Loucy (cell line): ENCODE measurements around the gene LTBP1.

Experiments used
- H2AFZ ChIP-seq: fragments of 200-600 bp; sonication (generic); 2 replicates; pipeline ENCODE4 v1.6.0; 2016; ENCODE audit warnings: antibody characterized with exemption, mild to moderate bottlenecking, low read length, moderate library complexity
- H3F3A ChIP-seq: fragments of 200-600 bp; 2 replicates; pipeline ENCODE4 v1.6.0; 2016; ENCODE audit warnings: antibody characterized with exemption, low read depth, mild to moderate bottlenecking
- H3K27me3 ChIP-seq: fragments of 200-600 bp; sonication (generic); 2 replicates; pipeline ENCODE4 v1.6.1; 2014; ENCODE audit warnings: low read length, mild to moderate bottlenecking; ENCODE audit not compliant: insufficient read depth, poor library complexity, severe bottlenecking
- H3K36me3 ChIP-seq: fragments of 200-600 bp; sonication (generic); 2 replicates; pipeline ENCODE4 v1.6.1; 2016; ENCODE audit warnings: low read length; ENCODE audit not compliant: insufficient read depth
- H3K4me1 ChIP-seq: fragments of 200-600 bp; sonication (generic); 2 replicates; pipeline ENCODE4 v1.5.1; 2014; ENCODE audit warnings: low read length, mild to moderate bottlenecking; ENCODE audit not compliant: insufficient read depth, poor library complexity, severe bottlenecking
- H3K4me2 ChIP-seq: fragments of 200-600 bp; sonication (generic); 2 replicates; pipeline ENCODE4 v1.6.0; 2014; ENCODE audit warnings: antibody characterized with exemption, low read length, low read depth, mild to moderate bottlenecking; ENCODE audit not compliant: poor library complexity, severe bottlenecking
- H3K4me3 ChIP-seq: fragments of 200-600 bp; sonication (generic); 2 replicates; pipeline ENCODE4 v1.5.1; 2014; ENCODE audit warnings: low read length, mild to moderate bottlenecking, mixed read lengths; ENCODE audit not compliant: poor library complexity, severe bottlenecking
- H3K79me2 ChIP-seq: fragments of 200-600 bp; sonication (generic); 2 replicates; pipeline ENCODE4 v1.6.1; 2014; ENCODE audit warnings: low read length; ENCODE audit not compliant: insufficient read depth
- H3K9ac ChIP-seq: fragments of 200-600 bp; sonication (generic); 2 replicates; pipeline ENCODE4 v1.6.0; 2014; ENCODE audit warnings: mild to moderate bottlenecking, low read depth, low read length, moderate library complexity; ENCODE audit not compliant: poor library complexity, severe bottlenecking
- H3K9me2 ChIP-seq: fragments of 200-600 bp; sonication (generic); replicated peaks from 2 replicates; pipeline ENCODE4 v1.6.1; 2016; ENCODE audit warnings: low read depth, low read length, mixed read lengths
- H3K9me3 ChIP-seq: fragments of 200-600 bp; sonication (generic); 2 replicates; pipeline ENCODE4 v1.6.1; 2014; ENCODE audit warnings: mild to moderate bottlenecking, antibody characterized with exemption, low read length, low read depth; ENCODE audit not compliant: insufficient read depth
- H4K20me1 ChIP-seq: fragments of 200-600 bp; sonication (generic); 2 replicates; pipeline ENCODE4 v1.6.0; 2014; ENCODE audit warnings: antibody characterized with exemption, low read length, mild to moderate bottlenecking; ENCODE audit not compliant: insufficient read depth, poor library complexity, severe bottlenecking
- EZH2phosphoT487 ChIP-seq: fragments of 200-600 bp; IDR thresholded peaks from 2 replicates; pipeline ENCODE4 v1.6.1; 2018; ENCODE audit warnings: antibody characterized with exemption, mild to moderate bottlenecking, moderate library complexity, borderline replicate concordance
- TF ChIP-seq, protein P1 (sequence below): fragments of 200-600 bp; sonication (generic); conservative IDR thresholded peaks from 2 replicates; pipeline ENCODE4 v1.5.1; 2014; ENCODE audit warnings: mild to moderate bottlenecking, antibody characterized with exemption, low read length

LTBP1 gene

DNA sequence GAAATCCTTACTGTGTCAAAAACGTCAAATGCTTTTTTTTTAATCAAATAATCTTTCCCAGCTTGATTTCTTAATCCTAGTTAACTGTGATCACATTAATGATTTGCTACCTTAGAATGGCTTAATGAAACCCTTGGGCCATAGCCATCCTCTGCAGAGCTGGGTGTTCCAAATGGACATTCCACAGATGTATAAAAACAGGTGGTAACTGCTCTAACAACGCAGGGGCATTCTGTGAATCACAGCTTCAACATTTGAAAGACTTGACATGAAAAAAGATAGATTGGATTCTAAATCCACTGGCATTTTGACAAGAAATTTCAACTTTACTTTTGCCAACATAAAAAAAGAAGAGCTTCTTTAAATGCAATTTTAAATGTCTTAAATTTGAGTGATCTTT lies 459.9 kb downstream of the LTBP1 start:
- H4K20me1 ChIP-seq, result no peaks in the 10 kb centered on the region
- no peaks in the 10 kb centered on the region for H3K9me2 ChIP-seq
- H3K4me2 ChIP-seq, result no peak overlapping the region
- H3K4me3 ChIP-seq, result no peak overlapping the region
- TF ChIP-seq EZH2phosphoT487, result no peak
- TF ChIP-seq, protein P1, sequence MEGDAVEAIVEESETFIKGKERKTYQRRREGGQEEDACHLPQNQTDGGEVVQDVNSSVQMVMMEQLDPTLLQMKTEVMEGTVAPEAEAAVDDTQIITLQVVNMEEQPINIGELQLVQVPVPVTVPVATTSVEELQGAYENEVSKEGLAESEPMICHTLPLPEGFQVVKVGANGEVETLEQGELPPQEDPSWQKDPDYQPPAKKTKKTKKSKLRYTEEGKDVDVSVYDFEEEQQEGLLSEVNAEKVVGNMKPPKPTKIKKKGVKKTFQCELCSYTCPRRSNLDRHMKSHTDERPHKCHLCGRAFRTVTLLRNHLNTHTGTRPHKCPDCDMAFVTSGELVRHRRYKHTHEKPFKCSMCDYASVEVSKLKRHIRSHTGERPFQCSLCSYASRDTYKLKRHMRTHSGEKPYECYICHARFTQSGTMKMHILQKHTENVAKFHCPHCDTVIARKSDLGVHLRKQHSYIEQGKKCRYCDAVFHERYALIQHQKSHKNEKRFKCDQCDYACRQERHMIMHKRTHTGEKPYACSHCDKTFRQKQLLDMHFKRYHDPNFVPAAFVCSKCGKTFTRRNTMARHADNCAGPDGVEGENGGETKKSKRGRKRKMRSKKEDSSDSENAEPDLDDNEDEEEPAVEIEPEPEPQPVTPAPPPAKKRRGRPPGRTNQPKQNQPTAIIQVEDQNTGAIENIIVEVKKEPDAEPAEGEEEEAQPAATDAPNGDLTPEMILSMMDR, result no peak
- H3K36me3 ChIP-seq, result no peaks in the 10 kb centered on the region
- H3K4me1 ChIP-seq, result no peaks in the 10 kb centered on the region
- H2AFZ ChIP-seq, result no peak overlapping the region
- no peaks in the 10 kb centered on the region for H3F3A ChIP-seq
- no peaks in the 10 kb centered on the region for H3K27me3 ChIP-seq
- H3K9me3 ChIP-seq, result 0 out of 2 replicates have a peak, but pooled peaks cover 3% of the 10 kb centered on the region
- H3K79me2 ChIP-seq, result no peaks in the 10 kb centered on the region
- no peak overlapping the region for H3K9ac ChIP-seq

DNA sequence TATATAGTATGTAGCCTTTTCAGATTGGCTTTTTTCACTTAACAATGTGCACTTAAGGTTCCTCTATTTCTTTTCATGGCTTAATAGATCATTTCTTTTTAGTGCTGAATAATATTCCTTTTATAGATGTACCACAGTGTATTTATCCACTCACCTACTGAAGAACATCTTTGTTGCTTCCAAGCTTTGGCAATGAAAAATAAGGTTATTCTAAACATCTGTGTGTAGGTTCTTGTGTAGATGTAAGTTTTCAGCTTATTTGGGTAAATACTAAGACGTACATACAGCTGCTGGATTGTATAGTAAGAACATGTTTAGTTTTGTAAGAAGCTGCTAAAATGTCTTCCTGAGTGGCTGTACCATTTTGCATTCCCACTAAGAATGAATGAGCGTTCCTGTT lies 461.4 kb downstream of the LTBP1 start:
- H2AFZ ChIP-seq, result no peak overlapping the region
- no peaks in the 10 kb centered on the region for H3K4me1 ChIP-seq
- 0 out of 2 replicates have a peak, but pooled peaks cover 3% of the 10 kb centered on the region for H3K9me3 ChIP-seq
- H3K36me3 ChIP-seq, result no peaks in the 10 kb centered on the region
- H3K27me3 ChIP-seq, result no peaks in the 10 kb centered on the region
- no peaks in the 10 kb centered on the region for H3K9me2 ChIP-seq
- H3F3A ChIP-seq, result no peaks in the 10 kb centered on the region
- TF ChIP-seq, protein P1, result no peak
- no peak overlapping the region for H3K9ac ChIP-seq
- no peaks in the 10 kb centered on the region for H3K79me2 ChIP-seq
- H3K4me2 ChIP-seq, result no peak overlapping the region
- H3K4me3 ChIP-seq, result no peak overlapping the region
- H4K20me1 ChIP-seq, result no peaks in the 10 kb centered on the region

DNA sequence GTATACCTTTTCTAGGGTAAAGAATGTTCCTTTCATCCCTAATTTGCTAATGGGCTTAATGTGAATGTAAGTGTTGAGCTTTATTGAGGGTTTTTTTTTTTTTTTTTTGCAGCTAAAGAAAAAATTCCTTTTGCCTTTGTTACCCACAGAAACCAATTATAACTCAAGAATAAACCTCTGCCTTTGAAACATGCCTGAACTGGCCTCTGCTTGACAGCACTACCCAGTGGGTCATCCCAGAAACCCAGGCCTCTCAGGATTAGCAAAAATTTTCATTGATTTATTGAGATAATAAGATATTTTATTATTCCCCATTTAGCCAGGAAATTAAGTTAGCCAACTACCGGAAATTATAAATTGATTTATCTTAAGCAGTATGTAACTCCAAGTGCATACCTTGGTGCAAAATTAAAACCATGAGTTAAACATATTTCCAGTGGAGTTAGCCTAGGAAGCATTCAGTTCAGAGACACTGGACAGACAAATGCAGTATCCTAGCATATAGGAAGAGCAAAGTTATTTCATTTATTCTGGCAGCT lies 462.7 kb downstream of the LTBP1 start:
- Histone ChIP-seq H3K27me3 (no peaks in the 10 kb centered on the region), H4K20me1 (no peaks in the 10 kb centered on the region), H3K4me1 (no peaks in the 10 kb centered on the region), H3K36me3 (no peaks in the 10 kb centered on the region), H3K79me2 (no peaks in the 10 kb centered on the region), H3K9me2 (no peaks in the 10 kb centered on the region), H3F3A (no peaks in the 10 kb centered on the region), H3K9me3 (0 out of 2 replicates have a peak, but pooled peaks cover 3% of the 10 kb centered on the region), H3K4me3 (no peak overlapping the region), H2AFZ (no peak overlapping the region; the same call in 1 of the 2 replicates), H3K9ac (no peak overlapping the region), H3K4me2 (no peak overlapping the region)
- TF ChIP-seq EZH2phosphoT487, result no peak
- TF ChIP-seq, protein P1, result no peak
